PC-3 (cell line): Measurements from ENCODE around the gene PARP6. TPM values are rescaled to one million over a fixed set of nuclear protein-coding genes. Genes with fewer than 3 reads are reported as not detected.

ENCODE experiments used
- ATAC-seq: fragments of 200-7000 bp; cut with Tn5 transposase; 2 replicates; pipeline ENCODE4 v1.9.1; 2020; ENCODE audit warnings: mild to moderate bottlenecking, moderate library complexity
- BruUV-seq: library from RNA; stranded (reverse); fragments of 400-500 nt; replicated peaks from 2 replicates; lab custom pipeline; 2021; lab: Mats Ljungman, UMichigan
- CTCF ChIA-PET: fragments of 300-600 bp; sonication (Branson Sonifier 250); formaldehyde crosslinking; loops from one replicate; lab custom pipeline; 2022; ENCODE audit warnings: antibody characterized with exemption; lab: Charles Lee
- POLR2A ChIA-PET: fragments of 300-600 bp; sonication (Branson Sonifier 250); formaldehyde crosslinking; loops from one replicate; lab custom pipeline; 2022; ENCODE audit warnings: antibody characterized with exemption; ENCODE audit not compliant: unreplicated experiment; lab: Charles Lee
- DNase-seq: peaks from one replicate; pipeline ENCODE4 v3.0.0-alpha.2; 2015
- H2AFZ ChIP-seq: fragments of 300-600 bp; sonication (generic); 2 replicates; pipeline ENCODE4 v1.6.0; 2016; ENCODE audit warnings: antibody characterized with exemption, low read length
- H3F3A ChIP-seq: fragments of 300-600 bp; sonication (generic); one replicate; pipeline ENCODE4 v1.6.0; 2017; ENCODE audit warnings: antibody characterized with exemption, low read length, control low read depth, mild to moderate bottlenecking; ENCODE audit not compliant: unreplicated experiment
- H3K27ac ChIP-seq: fragments of 300-600 bp; sonication (generic); 2 replicates; pipeline ENCODE4 v1.5.1; 2016; ENCODE audit warnings: mild to moderate bottlenecking, low read length
- H3K27me3 ChIP-seq: fragments of 300-600 bp; sonication (generic); 2 replicates; pipeline ENCODE4 v1.6.1; 2016; ENCODE audit warnings: low read length, mixed read lengths
- H3K36me3 ChIP-seq: fragments of 300-600 bp; sonication (generic); 2 replicates; pipeline ENCODE4 v1.6.1; 2016; ENCODE audit warnings: low read depth, mixed run types, low read length, mixed read lengths
- H3K4me1 ChIP-seq: fragments of 300-600 bp; sonication (generic); 2 replicates; pipeline ENCODE4 v1.5.1; 2016; ENCODE audit warnings: low read length; ENCODE audit not compliant: insufficient read depth
- H3K4me2 ChIP-seq: fragments of 300-600 bp; sonication (generic); 2 replicates; pipeline ENCODE4 v1.6.0; 2016; ENCODE audit warnings: low read length
- H3K4me3 ChIP-seq: fragments of 300-600 bp; sonication (generic); 2 replicates; pipeline ENCODE4 v1.5.1; 2016; ENCODE audit warnings: mild to moderate bottlenecking, low read length, mixed read lengths
- H3K79me2 ChIP-seq: fragments of 300-600 bp; sonication (generic); 2 replicates; pipeline ENCODE4 v1.6.1; 2017; ENCODE audit warnings: low read length, mixed read lengths
- H3K9ac ChIP-seq: fragments of 300-600 bp; sonication (generic); 2 replicates; pipeline ENCODE4 v1.6.0; 2016; ENCODE audit warnings: mild to moderate bottlenecking, low read length
- H3K9me2 ChIP-seq: fragments of 300-600 bp; sonication (generic); replicated peaks from 2 replicates; pipeline ENCODE4 v1.6.1; 2016; ENCODE audit warnings: mixed run types, low read length, mixed read lengths
- H3K9me3 ChIP-seq: fragments of 300-600 bp; sonication (generic); 2 replicates; pipeline ENCODE4 v1.6.1; 2016; ENCODE audit warnings: low read length, mixed read lengths
- H4K20me1 ChIP-seq: fragments of 300-600 bp; sonication (generic); 2 replicates; pipeline ENCODE4 v1.6.1; 2016; ENCODE audit warnings: low read length, mixed read lengths
- EZH2 ChIP-seq: fragments of 300-600 bp; sonication (generic); IDR thresholded peaks from one replicate; pipeline ENCODE4 v1.6.1; 2017; ENCODE audit warnings: antibody characterized with exemption, mild to moderate bottlenecking, low read length; ENCODE audit not compliant: unreplicated experiment
- EZH2phosphoT487 ChIP-seq: fragments of 300-600 bp; sonication (generic); IDR thresholded peaks from 2 replicates; pipeline ENCODE4 v1.6.1; 2018; ENCODE audit warnings: mild to moderate bottlenecking, antibody characterized with exemption, low read length, borderline replicate concordance
- intact Hi-C: fragments of 100-400 bp; cut with micrococcal nuclease; formaldehyde crosslinking; loops from 2 replicates; pipeline ENCODE4 v1.9.0; 2023
- total RNA-seq: library from RNA; depleted of rRNA; stranded (reverse); fragments of >200 nt; gene quantifications from 2 replicates; pipeline ENCODE4 v1.2.3, GENCODE V29; 2014
- TF ChIP-seq, protein P1 (sequence below): fragments of 300-600 bp; sonication (generic); conservative IDR thresholded peaks from 2 replicates; pipeline ENCODE4 v1.5.1; 2017; ENCODE audit warnings: antibody characterized with exemption, low read depth, mild to moderate bottlenecking, low read length

The PARP6 gene
- total RNA-seq, 1 experiment from 2014 or later: not detected

DNA sequence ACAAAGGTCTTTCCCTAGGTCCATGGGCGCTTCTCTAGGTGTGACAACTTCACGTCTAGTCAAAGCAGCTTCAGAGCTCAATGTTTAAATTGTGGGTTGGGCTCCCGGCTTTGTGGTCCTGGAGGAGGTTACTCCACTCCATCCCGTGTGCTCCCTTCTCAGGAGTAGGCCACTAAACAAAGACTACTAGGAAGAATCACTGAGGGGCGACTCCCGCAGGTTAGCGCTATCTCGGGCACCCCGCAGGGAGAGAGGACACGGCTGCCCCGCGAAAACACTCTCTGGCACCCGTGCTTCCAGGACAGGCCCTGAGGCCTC lies 500 bp downstream of the PARP6 start:
- no peaks in the 10 kb centered on the region for H3K4me1 ChIP-seq
- H3K9me3 ChIP-seq: no peaks in the 10 kb centered on the region
- POLR2A ChIA-PET: no interaction called here
- DNase-seq: no peak
- H3K9me2 ChIP-seq: no peaks in the 10 kb centered on the region
- H3K36me3 ChIP-seq: no peaks in the 10 kb centered on the region
- H3K9ac ChIP-seq: no peak overlapping the region
- H3K4me3 ChIP-seq: no peak overlapping the region
- TF ChIP-seq, protein P1, sequence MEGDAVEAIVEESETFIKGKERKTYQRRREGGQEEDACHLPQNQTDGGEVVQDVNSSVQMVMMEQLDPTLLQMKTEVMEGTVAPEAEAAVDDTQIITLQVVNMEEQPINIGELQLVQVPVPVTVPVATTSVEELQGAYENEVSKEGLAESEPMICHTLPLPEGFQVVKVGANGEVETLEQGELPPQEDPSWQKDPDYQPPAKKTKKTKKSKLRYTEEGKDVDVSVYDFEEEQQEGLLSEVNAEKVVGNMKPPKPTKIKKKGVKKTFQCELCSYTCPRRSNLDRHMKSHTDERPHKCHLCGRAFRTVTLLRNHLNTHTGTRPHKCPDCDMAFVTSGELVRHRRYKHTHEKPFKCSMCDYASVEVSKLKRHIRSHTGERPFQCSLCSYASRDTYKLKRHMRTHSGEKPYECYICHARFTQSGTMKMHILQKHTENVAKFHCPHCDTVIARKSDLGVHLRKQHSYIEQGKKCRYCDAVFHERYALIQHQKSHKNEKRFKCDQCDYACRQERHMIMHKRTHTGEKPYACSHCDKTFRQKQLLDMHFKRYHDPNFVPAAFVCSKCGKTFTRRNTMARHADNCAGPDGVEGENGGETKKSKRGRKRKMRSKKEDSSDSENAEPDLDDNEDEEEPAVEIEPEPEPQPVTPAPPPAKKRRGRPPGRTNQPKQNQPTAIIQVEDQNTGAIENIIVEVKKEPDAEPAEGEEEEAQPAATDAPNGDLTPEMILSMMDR: no peak
- TF ChIP-seq EZH2phosphoT487: no peak
- no peak for TF ChIP-seq EZH2
- no peak overlapping the region for H3K27ac ChIP-seq
- intact Hi-C loops: no loop called here
- no TSS peak for BruUV-seq
- no peak overlapping the region for H2AFZ ChIP-seq
- H3F3A ChIP-seq: no peaks in the 10 kb centered on the region
- H3K79me2 ChIP-seq: no peaks in the 10 kb centered on the region
- CTCF ChIA-PET: no interaction called here
- no peak overlapping the region for H3K4me2 ChIP-seq
- H4K20me1 ChIP-seq: no peaks in the 10 kb centered on the region
- ATAC-seq: no peak
- no peaks in the 10 kb centered on the region for H3K27me3 ChIP-seq

DNA sequence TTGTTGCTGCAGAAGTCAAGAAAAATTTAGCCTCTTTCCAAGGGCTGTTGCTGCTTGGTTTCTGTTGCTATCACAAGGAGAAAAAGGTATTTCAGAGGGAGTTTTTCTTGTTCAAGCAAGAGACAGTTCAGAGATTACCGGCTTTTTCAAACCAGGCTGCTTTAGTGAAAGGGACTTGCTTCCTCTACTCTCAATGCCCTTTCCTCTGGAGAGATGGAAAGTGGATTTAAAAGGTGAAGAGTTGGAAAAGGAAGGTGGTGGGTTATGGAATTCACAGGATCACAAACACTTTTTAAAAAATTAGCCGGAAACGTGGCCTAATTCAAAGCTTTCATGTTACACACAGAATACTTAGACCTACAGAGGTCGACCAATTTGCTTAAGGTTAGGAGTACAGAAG lies 1.1 kb downstream of the PARP6 start:
- Histone ChIP-seq H3K4me3 (no peak overlapping the region), H3K4me2 (no peak overlapping the region), H3F3A (no peaks in the 10 kb centered on the region), H4K20me1 (no peaks in the 10 kb centered on the region), H3K27ac (no peak overlapping the region), H3K9ac (no peak overlapping the region), H3K4me1 (no peaks in the 10 kb centered on the region), H3K9me2 (no peaks in the 10 kb centered on the region), H3K36me3 (no peaks in the 10 kb centered on the region), H2AFZ (no peak overlapping the region), H3K27me3 (no peaks in the 10 kb centered on the region), H3K79me2 (no peaks in the 10 kb centered on the region), H3K9me3 (no peaks in the 10 kb centered on the region)
- ATAC-seq: no peak
- no peak for DNase-seq
- ChIA-PET POLR2A (no interaction called here), CTCF (no interaction called here)
- no TSS peak for BruUV-seq
- intact Hi-C loops: no loop called here
- TF ChIP-seq EZH2phosphoT487: no peak
- TF ChIP-seq, protein P1: no peak
- no peak for TF ChIP-seq EZH2

DNA sequence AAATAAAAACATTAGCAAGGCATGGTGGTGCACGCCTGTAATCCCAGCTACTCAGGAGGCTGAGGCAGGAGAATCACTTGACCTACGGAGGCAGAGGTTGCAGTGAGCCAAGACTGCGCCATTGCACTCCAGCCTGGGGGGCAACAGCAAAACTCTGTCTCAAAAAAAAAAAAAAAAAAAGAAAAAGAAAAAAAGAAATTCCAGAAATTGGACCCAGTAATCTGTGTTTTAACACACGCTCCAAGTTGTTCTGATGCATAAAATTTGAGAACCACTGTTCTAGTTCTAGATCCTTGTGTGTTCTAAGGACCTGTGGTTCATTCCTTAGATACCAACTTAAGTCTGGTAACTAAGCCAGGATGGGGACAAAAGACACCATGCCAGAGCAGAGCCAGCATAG lies 2.6 kb downstream of the PARP6 start:
- DNase-seq: no peak
- TF ChIP-seq, protein P1: no peak
- no peak for TF ChIP-seq EZH2phosphoT487
- no peak for TF ChIP-seq EZH2
- no peaks in the 10 kb centered on the region for H3K27me3 ChIP-seq
- H3K4me3 ChIP-seq: no peak overlapping the region
- no peaks in the 10 kb centered on the region for H4K20me1 ChIP-seq
- H3K36me3 ChIP-seq: no peaks in the 10 kb centered on the region
- ChIA-PET CTCF (no interaction called here), POLR2A (no interaction called here)
- H3K4me2 ChIP-seq: no peak overlapping the region
- no peak for ATAC-seq
- H3K9ac ChIP-seq: no peak overlapping the region
- intact Hi-C loops: no loop called here
- no peak overlapping the region for H2AFZ ChIP-seq
- H3K79me2 ChIP-seq: no peaks in the 10 kb centered on the region
- no peaks in the 10 kb centered on the region for H3K9me3 ChIP-seq
- no peaks in the 10 kb centered on the region for H3K9me2 ChIP-seq
- no peaks in the 10 kb centered on the region for H3K4me1 ChIP-seq
- H3K27ac ChIP-seq: no peak overlapping the region
- no TSS peak for BruUV-seq
- H3F3A ChIP-seq: no peaks in the 10 kb centered on the region
